ENCODE results near the gene TUBB2A.
A peak's percentile ranks its signal among the peaks of the same experiment; 100 is the strongest.
"Not testable (repeated sequence)": the region's sequence is repeated elsewhere in the genome, so short reads cannot be mapped to it uniquely, and the experiment has no call there.

The TUBB2A gene

DNA sequence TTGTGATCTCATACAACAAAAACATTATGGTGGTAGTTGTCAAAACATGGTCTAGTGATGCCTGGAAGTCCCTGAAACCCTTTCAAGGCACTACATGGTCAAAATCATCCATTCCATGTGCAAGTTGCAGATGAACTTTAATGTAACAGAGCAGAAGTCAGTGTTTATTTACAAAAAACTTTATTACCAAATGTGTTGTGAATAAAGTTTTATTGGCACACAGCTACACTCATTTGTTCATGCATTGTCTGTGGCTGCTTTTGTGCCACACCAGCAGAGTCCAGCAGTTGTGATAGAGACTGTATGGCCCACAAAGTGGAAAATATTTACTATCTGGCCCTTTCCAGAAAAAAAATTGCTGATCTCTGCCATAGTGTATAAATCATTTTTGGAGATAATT lies 43.3 kb upstream of the TUBB2A start:
- TF ChIP-seq, protein P1, sequence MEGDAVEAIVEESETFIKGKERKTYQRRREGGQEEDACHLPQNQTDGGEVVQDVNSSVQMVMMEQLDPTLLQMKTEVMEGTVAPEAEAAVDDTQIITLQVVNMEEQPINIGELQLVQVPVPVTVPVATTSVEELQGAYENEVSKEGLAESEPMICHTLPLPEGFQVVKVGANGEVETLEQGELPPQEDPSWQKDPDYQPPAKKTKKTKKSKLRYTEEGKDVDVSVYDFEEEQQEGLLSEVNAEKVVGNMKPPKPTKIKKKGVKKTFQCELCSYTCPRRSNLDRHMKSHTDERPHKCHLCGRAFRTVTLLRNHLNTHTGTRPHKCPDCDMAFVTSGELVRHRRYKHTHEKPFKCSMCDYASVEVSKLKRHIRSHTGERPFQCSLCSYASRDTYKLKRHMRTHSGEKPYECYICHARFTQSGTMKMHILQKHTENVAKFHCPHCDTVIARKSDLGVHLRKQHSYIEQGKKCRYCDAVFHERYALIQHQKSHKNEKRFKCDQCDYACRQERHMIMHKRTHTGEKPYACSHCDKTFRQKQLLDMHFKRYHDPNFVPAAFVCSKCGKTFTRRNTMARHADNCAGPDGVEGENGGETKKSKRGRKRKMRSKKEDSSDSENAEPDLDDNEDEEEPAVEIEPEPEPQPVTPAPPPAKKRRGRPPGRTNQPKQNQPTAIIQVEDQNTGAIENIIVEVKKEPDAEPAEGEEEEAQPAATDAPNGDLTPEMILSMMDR (conservative IDR thresholded peaks at IDR 0.05; ENCODE audit: low read depth, low read length): no peak
- DNase-seq (ENCODE audit: low read depth): no peak
- H3K4me3 ChIP-seq (ENCODE audit: low read depth, low read length): no peak overlapping the region

DNA sequence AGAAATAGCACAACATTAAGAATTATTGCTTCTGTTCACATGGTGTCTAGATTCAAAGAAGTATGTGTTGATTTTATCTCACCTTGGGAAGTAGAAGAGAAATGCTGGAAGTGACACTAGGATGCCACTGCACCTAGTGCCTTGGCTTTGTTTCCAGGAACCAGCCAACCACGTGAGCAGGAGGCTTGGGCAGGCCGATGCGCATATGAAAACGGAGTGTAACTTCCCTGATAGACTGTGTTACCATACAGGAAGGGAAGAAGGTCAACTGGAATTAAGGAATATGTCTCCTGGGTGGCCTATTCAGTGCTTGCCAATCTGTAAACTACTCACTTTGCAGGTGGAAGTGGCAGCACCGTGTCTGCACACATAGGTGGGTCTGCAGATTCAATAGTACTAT lies 42.0 kb upstream of the TUBB2A start:
- no peak overlapping the region for H3K4me3 ChIP-seq (ENCODE audit: low read depth, low read length)
- DNase-seq (ENCODE audit: low read depth): no peak
- TF ChIP-seq, protein P1 (conservative IDR thresholded peaks at IDR 0.05; ENCODE audit: low read depth, low read length): no peak

DNA sequence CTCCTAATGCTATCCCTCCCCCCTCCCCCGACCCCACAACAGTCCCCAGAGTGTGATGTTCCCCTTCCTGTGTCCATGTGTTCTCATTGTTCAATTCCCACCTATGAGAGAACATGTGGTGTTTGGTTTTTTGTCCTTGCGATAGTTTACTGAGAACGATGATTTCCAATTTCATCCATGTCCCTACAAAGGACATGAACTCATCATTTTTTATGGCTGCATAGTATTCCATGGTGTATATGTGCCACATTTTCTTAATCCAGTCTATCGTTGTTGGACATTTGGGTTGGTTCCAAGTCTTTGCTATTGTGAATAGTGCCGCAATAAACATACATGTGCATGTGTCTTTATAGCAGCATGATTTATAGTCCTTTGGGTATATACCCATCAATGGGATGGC lies 40.4 kb upstream of the TUBB2A start:
- H3K4me3 ChIP-seq (ENCODE audit: low read depth, low read length); DNase-seq (ENCODE audit: low read depth): not testable (repeated sequence)

DNA sequence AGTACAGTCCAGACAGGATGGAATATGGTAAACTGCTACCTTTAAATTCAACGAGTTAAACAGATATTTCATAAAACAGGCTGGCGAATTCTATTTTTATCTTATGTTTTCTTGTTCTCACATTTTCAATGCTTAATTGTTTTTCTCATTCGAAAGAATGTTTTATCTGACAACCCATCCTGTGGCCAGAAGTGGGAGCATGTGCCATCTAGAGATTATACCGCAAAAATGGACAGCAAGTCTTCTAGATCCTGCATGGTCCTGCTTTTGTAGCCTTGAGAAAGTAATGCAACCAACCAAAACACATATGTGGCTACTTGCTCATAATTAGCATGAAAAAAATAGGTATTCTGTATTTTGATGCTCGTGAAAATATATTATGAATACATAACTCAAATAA lies 39.4 kb upstream of the TUBB2A start:
- TF ChIP-seq, protein P1 (conservative IDR thresholded peaks at IDR 0.05; ENCODE audit: low read depth, low read length): no peak

DNA sequence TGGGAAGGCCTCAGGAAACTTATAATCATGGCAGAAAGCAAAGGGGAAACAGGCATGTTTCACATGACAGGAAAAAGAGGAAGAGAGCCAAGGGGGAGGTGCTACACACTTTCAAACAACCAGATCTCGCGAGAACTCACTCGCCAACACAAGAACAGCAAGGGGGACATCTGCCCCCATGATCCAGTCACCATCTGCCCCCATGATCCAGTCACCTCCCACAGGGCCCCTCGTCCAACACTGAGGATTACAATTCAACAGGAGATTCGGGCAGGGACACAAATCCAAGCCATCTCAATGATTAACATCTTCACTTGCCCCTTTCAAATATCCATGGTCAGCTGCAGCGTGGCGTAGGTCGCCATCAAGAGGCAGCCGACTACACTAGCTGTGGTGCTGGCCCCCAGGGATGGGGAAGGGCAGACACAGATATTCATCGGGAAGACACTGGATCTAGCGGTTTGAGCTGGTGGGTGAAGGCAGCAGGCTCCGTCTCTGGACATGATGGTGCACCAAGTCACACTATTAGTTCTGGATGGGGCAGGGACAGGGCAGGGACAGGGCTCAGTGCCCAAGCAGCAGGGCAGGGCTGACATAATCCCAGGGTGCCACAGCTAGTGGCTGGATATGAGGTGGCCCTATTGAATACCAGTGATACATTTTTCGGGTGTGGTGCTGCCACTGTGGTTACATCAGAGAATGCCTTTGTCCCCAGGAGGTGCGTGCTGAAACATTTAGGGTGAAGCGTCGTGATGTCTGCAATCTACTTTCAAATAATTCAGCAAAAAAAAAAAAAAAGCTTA lies 38.6 kb upstream of the TUBB2A start:
- TF ChIP-seq, protein P1 (conservative IDR thresholded peaks at IDR 0.05; ENCODE audit: low read depth, low read length): no peak
- H3K4me3 ChIP-seq (ENCODE audit: low read depth, low read length): no peak overlapping the region
- no peak for DNase-seq (ENCODE audit: low read depth)

More for the DNA sequence above, 39.4 kb upstream of the TUBB2A start:
- no peak for DNase-seq (ENCODE audit: low read depth)
- H3K4me3 ChIP-seq (ENCODE audit: low read depth, low read length): no peak overlapping the region

DNA sequence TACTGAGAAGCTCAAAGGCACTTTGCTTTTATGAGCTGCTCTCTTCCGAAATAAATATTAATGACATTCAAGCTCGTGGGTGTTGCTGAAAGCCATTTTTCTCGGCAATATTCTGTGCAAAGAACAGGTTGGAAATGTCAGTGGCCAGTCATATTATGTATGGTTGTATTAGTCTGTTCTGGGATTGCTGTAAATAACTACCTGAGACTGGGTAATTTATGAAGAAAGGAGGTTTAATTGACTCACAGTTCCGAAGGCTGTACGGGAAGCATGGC lies 38.0 kb upstream of the TUBB2A start:
- TF ChIP-seq, protein P1 (conservative IDR thresholded peaks at IDR 0.05; ENCODE audit: low read depth, low read length): no peak
- no peak overlapping the region for H3K4me3 ChIP-seq (ENCODE audit: low read depth, low read length)
- DNase-seq (ENCODE audit: low read depth): no peak

DNA sequence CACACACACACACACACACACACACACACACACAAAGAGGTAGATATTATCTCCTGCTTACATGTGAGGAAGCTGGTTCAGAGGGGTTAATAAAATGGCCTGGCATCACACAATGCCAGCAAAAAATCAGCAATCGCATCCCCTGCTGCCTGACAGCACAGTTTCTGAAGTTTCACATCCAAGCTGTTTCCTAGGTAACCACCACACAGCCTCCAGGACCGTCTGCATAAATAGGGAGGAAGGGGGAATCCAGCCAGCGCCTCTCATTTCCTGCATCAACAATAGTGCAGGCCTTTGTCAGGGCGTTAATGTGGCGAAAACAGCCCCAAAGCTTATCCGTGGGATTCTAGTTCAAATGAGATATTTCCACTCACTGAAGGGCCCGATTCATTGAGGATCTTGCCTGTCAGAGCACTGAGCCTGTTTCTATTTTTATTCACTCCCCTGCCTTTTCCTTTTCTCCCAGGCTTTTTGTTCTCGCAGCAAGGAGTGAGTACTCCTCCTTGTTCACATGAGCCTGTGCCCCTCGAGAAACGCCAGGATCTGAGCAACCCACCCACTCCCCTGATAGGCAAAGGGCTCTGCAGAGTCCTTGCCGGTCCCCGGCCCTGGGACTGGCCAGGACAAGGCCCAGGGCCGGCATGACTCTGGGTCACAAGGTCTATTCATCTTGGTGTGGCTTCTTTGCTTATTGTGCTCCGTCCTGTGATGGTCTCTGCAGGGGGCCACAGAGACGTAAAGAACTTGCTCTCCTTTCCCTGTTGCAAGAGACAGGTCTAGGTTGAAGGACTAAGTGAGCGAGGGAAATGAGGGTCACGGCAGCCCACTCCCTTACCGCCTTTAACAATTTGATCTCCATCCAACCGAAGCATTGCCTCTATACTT lies 37.4 kb upstream of the TUBB2A start:
- H3K4me3 ChIP-seq (ENCODE audit: low read depth, low read length): no peak overlapping the region
- TF ChIP-seq, protein P1 (conservative IDR thresholded peaks at IDR 0.05; ENCODE audit: low read depth, low read length): no peak
- peak; percentile 39 for DNase-seq (ENCODE audit: low read depth)

Measured in choroid plexus epithelial cell (primary cell).